A549 (cell line): ENCODE measurements around the gene RCOR2. TPM values are rescaled to one million over a fixed set of nuclear protein-coding genes. Genes with fewer than 3 reads are reported as not detected.

Experiments
- ATAC-seq, 2 experiments: fragments of 200-7000 bp in 1 of 2; fragments of >200 bp in 1 of 2; cut with Nextera tagmentation in 1 of 2; cut with Tn5 transposase in 1 of 2; 3 replicates each; pipeline versions ENCODE4 v1.8.0 to v1.9.1; 2018 to 2020; ENCODE audit warnings: mild to moderate bottlenecking in 1 of 2, moderate library complexity in 1 of 2
- CTCF ChIA-PET: fragments of 300-600 bp; sonication (Branson Sonifier 250); formaldehyde crosslinking; extraction: SDS; loops from one replicate; lab custom pipeline; 2021; ENCODE audit warnings: antibody characterized with exemption, inconsistent platforms; lab: Yijun Ruan, JAX
- POLR2A ChIA-PET: fragments of 350-600 bp; formaldehyde crosslinking; extraction: SDS; loops from one replicate; lab custom pipeline; 2021; ENCODE audit warnings: antibody characterized with exemption, inconsistent platforms; lab: Yijun Ruan, JAX
- DNase-seq, 2 experiments: peaks; one replicate each; pipeline versions ENCODE4 v3.0.0 to v3.0.0-alpha.2; 2011 to 2016; ENCODE audit warnings: low read depth in 1 of 2, low spot score in 1 of 2
- FAIRE-seq: peaks from 2 replicates; lab custom pipeline; 2011; peaks lifted over from hg19 to GRCh38; lab: Jason Lieb, UNC
- H3K27ac ChIP-seq, 2 experiments: fragments of >200 bp; sonication (Bioruptor Twin); formaldehyde crosslinking; 3 replicates each; pipeline ENCODE4 v1.5.1; 2016 to 2017
- H3K4me1 ChIP-seq: fragments of >200 bp; sonication (Bioruptor Twin); formaldehyde crosslinking; 3 replicates; pipeline ENCODE4 v1.6.1; 2016
- H3K4me2 ChIP-seq: fragments of >200 bp; sonication (Bioruptor Twin); formaldehyde crosslinking; 3 replicates; pipeline ENCODE4 v1.6.1; 2016
- H3K4me3 ChIP-seq: fragments of >200 bp; sonication (Bioruptor Twin); formaldehyde crosslinking; 3 replicates; pipeline ENCODE4 v1.5.1; 2016
- H3K9me3 ChIP-seq: fragments of >200 bp; sonication (Bioruptor Twin); formaldehyde crosslinking; 3 replicates; pipeline ENCODE4 v1.6.1; 2016
- CBX2 ChIP-seq: fragments of 200-600 bp; sonication (generic); IDR thresholded peaks from 2 replicates; pipeline ENCODE4 v1.6.1; 2016; ENCODE audit warnings: low read depth, mild to moderate bottlenecking, borderline replicate concordance
- CHD2 ChIP-seq: fragments of 150-350 bp; IDR thresholded peaks from 2 replicates; pipeline ENCODE4 v1.6.1; 2014; ENCODE audit warnings: low read length; ENCODE audit not compliant: partially characterized antibody
- EHF ChIP-seq: fragments of 250-450 bp; sonication (Bioruptor Pico); IDR thresholded peaks from 2 replicates; pipeline ENCODE4 v1.5.0; 2020; ENCODE audit warnings: mild to moderate bottlenecking
- FOSL2 ChIP-seq, 2 experiments: fragments of 450-650 bp in 1 of 2; fragments of >200 bp in 1 of 2; sonication (Bioruptor Twin) in 1 of 2; formaldehyde crosslinking; IDR thresholded peaks; 2 replicates each; pipeline versions ENCODE4 v1.5.0 to v1.6.1; 2016 to 2020; ENCODE audit warnings: mild to moderate bottlenecking in 1 of 2, moderate library complexity in 1 of 2
- HOXA7 ChIP-seq: fragments of 250-450 bp; sonication (Bioruptor Pico); IDR thresholded peaks from 2 replicates; pipeline ENCODE4 v1.5.0; 2020; ENCODE audit warnings: mild to moderate bottlenecking, moderate library complexity
- HOXB13 ChIP-seq: fragments of 250-450 bp; sonication (Bioruptor Pico); IDR thresholded peaks from 2 replicates; pipeline ENCODE4 v1.5.0; 2020; ENCODE audit warnings: low read depth, mild to moderate bottlenecking, moderate library complexity
- MAFK ChIP-seq: fragments of 450-650 bp; IDR thresholded peaks from 2 replicates; pipeline ENCODE4 v1.6.1; 2014; ENCODE audit not compliant: partially characterized antibody
- NFE2L2 ChIP-seq: fragments of 150-350 bp; conservative IDR thresholded peaks from 2 replicates; pipeline ENCODE4 v1.6.1; 2014; ENCODE audit warnings: low read length
- NR3C1 ChIP-seq: fragments of >200 bp; sonication (Bioruptor Twin); formaldehyde crosslinking; IDR thresholded peaks from 3 replicates; pipeline ENCODE4 v1.6.1; 2017
- PHF8 ChIP-seq: fragments of 200-600 bp; sonication (generic); IDR thresholded peaks from 2 replicates; pipeline ENCODE4 v1.6.1; 2016; ENCODE audit warnings: low read depth, mild to moderate bottlenecking, antibody characterized with exemption, moderate library complexity, borderline replicate concordance
- RAD21 ChIP-seq, 2 experiments: fragments of >200 bp in 1 of 2; sonication (Bioruptor Twin) in 1 of 2; formaldehyde crosslinking in 1 of 2; IDR thresholded peaks in 1 of 2; conservative IDR thresholded peaks in 1 of 2; 2 replicates in 1 of 2; 3 replicates in 1 of 2; pipeline ENCODE4 v1.6.1; 2012 to 2018; ENCODE audit warnings: inconsistent platforms in 1 of 2
- TFCP2L1 ChIP-seq: fragments of 250-450 bp; sonication (Bioruptor Pico); IDR thresholded peaks from 2 replicates; pipeline ENCODE4 v1.5.0; 2021; ENCODE audit warnings: mild to moderate bottlenecking
- ZC3H11A ChIP-seq: fragments of 450-650 bp; IDR thresholded peaks from 2 replicates; pipeline ENCODE4 v1.6.1; 2014; ENCODE audit warnings: antibody characterized with exemption, mild to moderate bottlenecking
- ZSCAN20 ChIP-seq: fragments of 250-450 bp; sonication (Bioruptor Pico); IDR thresholded peaks from 2 replicates; pipeline ENCODE4 v1.8.0; 2022; ENCODE audit warnings: mild to moderate bottlenecking, moderate library complexity
- WGBS: methylation state at CpG from one replicate; pipeline ENCODE4 v1.1.6; 2017; ENCODE audit errors: missing lambda C conversion rate; 5-methylcytosine and 5-hydroxymethylcytosine counted together
- polyA plus RNA-seq, 4 experiments: library from polyadenylated mRNA; depleted of rRNA in 3 of 4; stranded (reverse); fragments of >200 nt; fragmentation: RNase III in 1 of 4; extraction: RNeasy Plus Mini Kit Qiagen cat#74134 plus additional on column Dnase treatment in 1 of 4; gene quantifications; 2 replicates in 3 of 4; 3 replicates in 1 of 4; pipeline ENCODE4 v1.2.3, GENCODE V29; 2011 to 2017
- TF ChIP-seq, protein P1 (sequence below): fragments of >200 bp; sonication (Bioruptor Twin); formaldehyde crosslinking; IDR thresholded peaks from 3 replicates; pipeline ENCODE4 v1.6.1; 2016
- TF ChIP-seq, protein P2 (sequence below): IDR thresholded peaks from 2 replicates; pipeline ENCODE4 v1.6.1; 2012; ENCODE audit warnings: low read depth, borderline replicate concordance
- TF ChIP-seq, protein P3 (sequence below): IDR thresholded peaks from 2 replicates; pipeline ENCODE4 v1.6.1; 2012
- TF ChIP-seq, protein P4 (sequence below): IDR thresholded peaks from 2 replicates; pipeline ENCODE4 v1.6.1; 2012
- TF ChIP-seq, protein P5 (sequence below): fragments of 250-450 bp; sonication (Bioruptor Pico); IDR thresholded peaks from 2 replicates; pipeline ENCODE4 v1.5.0; 2020; ENCODE audit warnings: low read depth, mild to moderate bottlenecking, moderate library complexity

RCOR2 gene
- polyA plus RNA-seq, 2 of the 4 experiments (the other 2 are of a cell fraction) = 0.46 to 2.5 TPM

DNA sequence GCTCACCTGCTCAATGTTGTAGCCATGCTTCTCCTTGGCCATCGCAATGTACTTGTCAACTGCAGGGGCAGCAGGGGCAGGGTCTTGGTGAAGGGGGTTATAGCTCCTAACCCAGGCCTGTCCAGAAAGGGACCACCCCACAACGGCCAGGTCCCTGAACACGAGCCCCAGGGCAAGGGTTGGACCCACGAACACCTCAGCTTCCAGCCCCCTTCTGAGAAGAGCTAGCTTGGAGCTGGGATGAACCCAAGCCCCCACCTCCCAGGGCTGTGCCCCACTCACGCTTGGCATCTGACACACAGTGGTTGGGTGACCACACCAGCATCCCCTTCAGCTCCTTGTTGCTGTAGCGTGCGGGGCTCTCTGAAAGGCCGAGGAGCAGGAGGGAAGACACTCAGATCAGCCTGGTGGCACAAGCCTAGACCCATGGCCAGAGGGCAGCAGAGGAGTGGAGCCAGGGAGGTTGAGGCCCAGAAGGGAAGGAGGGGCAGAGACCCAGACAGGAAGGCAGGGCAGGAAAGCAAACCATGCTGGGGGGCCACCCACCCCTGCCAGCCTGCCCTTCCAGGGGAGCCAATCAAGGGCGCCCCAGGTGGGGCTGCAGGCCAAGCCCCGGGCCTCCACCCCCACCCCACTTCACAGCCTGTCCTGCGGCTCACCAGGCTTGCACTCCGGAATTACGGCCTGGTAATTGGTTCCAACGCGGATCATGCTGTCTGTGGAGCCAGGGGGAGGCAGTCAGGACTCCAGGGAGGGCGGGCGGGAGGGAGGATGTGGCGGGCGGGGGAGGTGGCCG lies 1.9 kb downstream of the RCOR2 start:
- H3K27ac ChIP-seq = no peak overlapping the region
- CTCF ChIA-PET = interaction anchor here (0.6 to 6.9 kb wide), 10 partner anchors 9 to 77 kb away, joined by 3 to 57 read pairs (median 6); partner anchors contain the start of gene MARK2
- 86% methylated on average over 11 of the region's 20 CpGs for WGBS
- POLR2A ChIA-PET = interaction anchor here (1.1 kb wide), 1 partner anchor 14 kb away, joined by 3 read pairs; no protein-coding TSS in a partner anchor
- no peaks in the 10 kb centered on the region for H3K9me3 ChIP-seq
- ATAC-seq (no peak), DNase-seq (no peak), FAIRE-seq (no peak)
- H3K4me1 ChIP-seq = peaks cover 37% of the 10 kb centered on the region
- no peak overlapping the region for H3K4me2 ChIP-seq
- TF ChIP-seq, protein P1, sequence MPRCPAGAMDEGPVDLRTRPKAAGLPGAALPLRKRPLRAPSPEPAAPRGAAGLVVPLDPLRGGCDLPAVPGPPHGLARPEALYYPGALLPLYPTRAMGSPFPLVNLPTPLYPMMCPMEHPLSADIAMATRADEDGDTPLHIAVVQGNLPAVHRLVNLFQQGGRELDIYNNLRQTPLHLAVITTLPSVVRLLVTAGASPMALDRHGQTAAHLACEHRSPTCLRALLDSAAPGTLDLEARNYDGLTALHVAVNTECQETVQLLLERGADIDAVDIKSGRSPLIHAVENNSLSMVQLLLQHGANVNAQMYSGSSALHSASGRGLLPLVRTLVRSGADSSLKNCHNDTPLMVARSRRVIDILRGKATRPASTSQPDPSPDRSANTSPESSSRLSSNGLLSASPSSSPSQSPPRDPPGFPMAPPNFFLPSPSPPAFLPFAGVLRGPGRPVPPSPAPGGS = no peak
- no peak for TF ChIP-seq NFE2L2
- TF ChIP-seq CHD2 = no peak
- no peak for TF ChIP-seq HOXA7 (CRISPR knock-in tag)
- no peak for TF ChIP-seq NR3C1
- no peak for TF ChIP-seq EHF
- no peak for TF ChIP-seq FOSL2 (IDR thresholded peaks at IDR 0.05)
- TF ChIP-seq FOSL2 (CRISPR knock-in tag; IDR thresholded peaks at IDR 0.05) = no peak
- TF ChIP-seq HOXB13 = no peak
- no peak for TF ChIP-seq ZC3H11A
- TF ChIP-seq, protein P2, sequence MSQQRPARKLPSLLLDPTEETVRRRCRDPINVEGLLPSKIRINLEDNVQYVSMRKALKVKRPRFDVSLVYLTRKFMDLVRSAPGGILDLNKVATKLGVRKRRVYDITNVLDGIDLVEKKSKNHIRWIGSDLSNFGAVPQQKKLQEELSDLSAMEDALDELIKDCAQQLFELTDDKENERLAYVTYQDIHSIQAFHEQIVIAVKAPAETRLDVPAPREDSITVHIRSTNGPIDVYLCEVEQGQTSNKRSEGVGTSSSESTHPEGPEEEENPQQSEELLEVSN = no peak
- TF ChIP-seq TFCP2L1 (CRISPR knock-in tag) = no peak
- TF ChIP-seq CBX2 = no peak
- H3K4me3 ChIP-seq = no peak overlapping the region

DNA sequence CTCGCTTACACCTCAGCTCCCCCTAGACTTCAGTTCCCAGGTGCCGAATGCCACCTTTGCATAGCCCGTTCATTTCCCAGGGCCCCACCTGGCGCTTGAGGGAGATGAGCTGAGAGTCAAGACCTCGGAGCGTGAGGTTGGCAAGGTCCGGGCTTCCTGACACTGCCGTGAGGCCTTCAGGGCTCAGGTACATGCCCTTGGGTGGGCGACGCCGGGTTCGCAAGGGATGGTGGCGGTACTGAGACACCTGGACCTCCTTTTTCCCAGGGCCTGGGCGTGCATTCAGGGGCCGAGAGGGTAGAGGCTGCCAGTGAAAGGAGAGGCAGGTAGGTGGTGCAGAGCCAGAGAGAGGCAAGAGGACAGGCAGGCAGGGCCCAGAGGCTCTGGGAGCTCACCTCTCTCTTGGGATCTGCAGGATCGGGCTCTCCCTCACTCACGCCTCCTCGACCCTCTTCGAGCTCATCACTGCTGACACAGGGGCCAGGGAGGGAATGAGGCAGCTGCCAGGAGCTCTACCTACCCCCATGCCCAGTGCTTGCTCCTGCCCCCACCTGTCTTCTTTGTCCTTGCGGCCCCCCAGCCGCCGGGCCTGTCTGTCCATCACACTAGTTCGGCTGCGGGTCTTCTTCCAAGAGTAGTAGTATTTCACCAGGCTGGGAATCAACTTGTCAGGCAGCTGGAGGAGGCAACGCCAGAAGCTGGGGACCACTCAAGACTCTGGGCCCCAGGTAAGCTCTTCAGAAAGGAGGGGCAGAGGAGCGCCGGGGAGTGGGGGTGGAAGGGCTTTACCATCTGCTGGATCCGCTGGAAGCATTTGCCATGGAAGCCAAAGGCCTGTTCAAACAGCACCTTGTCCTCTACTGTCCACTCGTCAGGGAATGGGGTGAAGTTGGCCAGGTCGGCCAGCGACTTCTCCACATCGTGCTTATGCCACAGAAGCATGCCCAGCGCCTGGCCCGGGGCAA lies 2.8 kb downstream of the RCOR2 start:
- Histone ChIP-seq H3K4me1 (peaks cover 32% of the 10 kb centered on the region), H3K27ac (no peak overlapping the region), H3K9me3 (no peaks in the 10 kb centered on the region), H3K4me3 (no peak overlapping the region), H3K4me2 (no peak overlapping the region)
- FAIRE-seq (no peak), ATAC-seq (no peak), DNase-seq (no peak)
- ChIA-PET CTCF (interaction anchor here (1.2 to 6.9 kb wide), 5 partner anchors 8 to 77 kb away, joined by 3 to 57 read pairs (median 16); partner anchors contain the start of gene MARK2), POLR2A (no interaction called here)
- no peak for TF ChIP-seq PHF8
- TF ChIP-seq, protein P3, sequence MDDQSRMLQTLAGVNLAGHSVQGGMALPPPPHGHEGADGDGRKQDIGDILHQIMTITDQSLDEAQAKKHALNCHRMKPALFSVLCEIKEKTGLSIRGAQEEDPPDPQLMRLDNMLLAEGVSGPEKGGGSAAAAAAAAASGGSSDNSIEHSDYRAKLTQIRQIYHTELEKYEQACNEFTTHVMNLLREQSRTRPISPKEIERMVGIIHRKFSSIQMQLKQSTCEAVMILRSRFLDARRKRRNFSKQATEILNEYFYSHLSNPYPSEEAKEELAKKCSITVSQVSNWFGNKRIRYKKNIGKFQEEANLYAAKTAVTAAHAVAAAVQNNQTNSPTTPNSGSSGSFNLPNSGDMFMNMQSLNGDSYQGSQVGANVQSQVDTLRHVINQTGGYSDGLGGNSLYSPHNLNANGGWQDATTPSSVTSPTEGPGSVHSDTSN = no peak
- TF ChIP-seq CHD2 = no peak
- TF ChIP-seq ZSCAN20 (CRISPR knock-in tag) = no peak
- TF ChIP-seq MAFK = no peak
- TF ChIP-seq RAD21 (conservative IDR thresholded peaks at IDR 0.05 in 1 of 2, IDR thresholded peaks at IDR 0.05 in 1 of 2) = no peak
- TF ChIP-seq, protein P4, sequence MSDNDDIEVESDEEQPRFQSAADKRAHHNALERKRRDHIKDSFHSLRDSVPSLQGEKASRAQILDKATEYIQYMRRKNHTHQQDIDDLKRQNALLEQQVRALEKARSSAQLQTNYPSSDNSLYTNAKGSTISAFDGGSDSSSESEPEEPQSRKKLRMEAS = no peak
- TF ChIP-seq, protein P5, sequence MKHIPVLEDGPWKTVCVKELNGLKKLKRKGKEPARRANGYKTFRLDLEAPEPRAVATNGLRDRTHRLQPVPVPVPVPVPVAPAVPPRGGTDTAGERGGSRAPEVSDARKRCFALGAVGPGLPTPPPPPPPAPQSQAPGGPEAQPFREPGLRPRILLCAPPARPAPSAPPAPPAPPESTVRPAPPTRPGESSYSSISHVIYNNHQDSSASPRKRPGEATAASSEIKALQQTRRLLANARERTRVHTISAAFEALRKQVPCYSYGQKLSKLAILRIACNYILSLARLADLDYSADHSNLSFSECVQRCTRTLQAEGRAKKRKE (CRISPR knock-in tag) = no peak
- 94% methylated on average over 34 of the region's 34 CpGs for whole genome bisulfite sequencing
